NK-92 treated with Interleukin-12 subunit alpha and Interleukin-12 subunit beta, amount 100 ng/mL, for 24 hours (cell line): ENCODE results near the gene KIAA1671.

ENCODE experiments used
- DNase-seq: peaks from one replicate; lab custom pipeline; 2025; lab: John Stamatoyannopoulos, UW

KIAA1671 gene

DNA sequence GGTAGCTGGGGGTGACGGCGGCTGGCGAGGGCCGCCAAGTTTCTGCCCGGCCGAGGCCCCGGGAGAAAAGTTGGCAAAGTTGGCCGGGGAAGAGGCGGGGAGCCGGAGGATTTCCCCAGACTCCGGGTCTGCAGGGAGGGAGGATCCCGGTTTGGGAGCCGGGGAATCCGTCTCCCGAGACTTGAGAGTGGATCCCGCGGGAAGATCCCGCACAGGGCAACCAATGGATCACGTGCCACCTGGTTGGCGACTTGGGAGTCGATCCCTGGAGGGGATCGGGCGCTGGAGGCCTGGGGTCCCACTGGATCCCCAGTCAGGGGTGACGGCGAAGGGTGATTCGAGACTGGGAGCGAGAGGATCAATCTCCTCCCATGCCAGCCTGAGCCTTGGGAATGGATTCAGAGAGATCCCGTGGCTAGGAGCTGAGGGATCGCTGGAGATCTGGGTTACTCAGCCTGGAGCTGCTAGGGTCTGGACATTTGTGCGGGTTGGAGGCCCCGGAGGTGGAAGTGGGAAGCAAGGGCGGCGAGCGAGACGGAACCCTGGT is 394 bp downstream of the KIAA1671 start:
- DNase-seq = no peak

DNA sequence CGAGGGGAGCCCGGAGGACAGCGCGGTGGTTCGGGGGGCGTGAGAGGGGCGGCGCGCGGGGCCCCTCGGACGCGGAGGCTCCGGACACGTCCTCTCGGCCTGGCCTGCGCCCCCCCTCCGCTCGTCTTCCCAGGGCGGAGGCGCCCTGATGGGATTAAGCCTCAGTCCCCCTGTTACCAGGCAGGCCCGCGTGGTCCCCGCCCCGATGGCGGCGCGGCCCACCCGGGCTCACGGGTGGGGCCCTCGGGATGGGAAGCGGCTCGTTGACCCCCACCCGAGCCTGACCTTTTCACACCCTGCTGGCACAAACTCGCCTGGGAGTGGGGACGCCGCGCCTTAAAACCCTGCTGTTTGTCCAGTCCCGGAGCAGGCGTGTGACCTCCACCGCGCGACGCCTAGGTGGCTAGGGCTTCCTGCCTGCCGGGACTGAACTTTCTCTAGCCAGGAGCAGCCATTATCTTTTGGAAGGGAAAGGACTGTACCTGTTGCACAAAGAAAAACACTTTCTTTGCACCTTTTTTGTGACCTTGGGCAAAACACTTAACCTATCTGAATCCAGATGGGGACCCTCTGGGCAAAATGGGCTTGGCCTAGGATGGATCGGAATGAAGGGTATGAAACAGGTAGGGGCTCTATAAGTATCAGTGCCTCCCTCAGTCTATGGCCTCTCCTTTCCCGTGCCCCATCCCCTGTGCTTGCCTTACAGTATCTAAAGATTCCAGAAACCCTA is 1.0 kb downstream of the KIAA1671 start:
- DNase-seq = no peak

GRCh38 chr22:24954114-24954463 is 1.6 kb downstream of the KIAA1671 start:
- DNase-seq = no peak

DNA sequence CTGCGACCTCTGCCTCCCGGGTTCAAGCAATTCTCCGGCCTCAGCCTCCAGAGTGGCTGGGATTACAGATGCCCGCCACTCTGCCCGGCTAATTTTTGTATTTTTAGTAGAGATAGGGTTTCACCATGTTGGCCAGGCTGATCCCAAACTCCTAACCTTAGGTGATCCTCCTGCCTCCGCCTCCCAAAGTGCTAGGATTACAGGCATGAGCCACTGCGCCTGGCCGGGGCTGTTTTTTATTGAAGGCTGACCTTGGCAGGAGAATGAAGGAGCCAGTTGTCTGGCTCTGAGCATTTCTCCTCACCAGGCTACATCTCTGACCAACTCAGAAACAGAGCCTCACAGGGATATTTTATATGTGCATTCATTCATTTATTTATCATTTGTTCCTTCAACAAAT is 2.3 kb downstream of the KIAA1671 start:
- no peak for DNase-seq

GRCh38 chr22:24957043-24957442 is 4.5 kb downstream of the KIAA1671 start:
- DNase-seq = no peak

DNA sequence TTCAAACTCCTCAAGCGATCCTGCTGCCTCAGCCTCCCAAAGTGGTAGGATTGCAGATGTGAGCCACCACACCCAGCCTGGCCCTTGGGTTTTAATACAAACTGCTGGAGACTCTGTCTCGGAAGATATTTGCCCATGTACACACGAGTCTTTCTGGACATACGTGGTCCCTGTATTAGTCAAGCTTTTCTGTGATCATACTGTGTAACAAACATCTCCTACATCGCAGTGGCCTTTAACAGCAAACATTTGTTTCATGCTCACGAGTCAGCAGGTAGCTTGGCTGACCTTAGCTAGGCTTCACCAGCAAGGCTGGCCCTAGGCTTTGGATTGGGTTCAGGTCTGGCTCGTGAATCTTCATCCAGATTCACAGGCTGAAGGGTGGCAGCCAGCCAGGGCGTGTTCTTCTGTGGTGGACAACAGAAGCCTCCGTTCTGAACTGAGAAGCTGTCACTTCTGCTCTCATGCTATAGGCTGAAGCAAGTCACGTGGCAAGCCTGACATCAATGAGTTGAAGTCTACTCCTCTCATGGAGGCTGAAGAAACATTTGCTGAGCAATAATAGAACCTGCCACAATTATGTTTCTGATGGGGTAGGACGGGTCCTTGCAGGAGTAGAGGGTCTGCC is 8.8 kb downstream of the KIAA1671 start:
- DNase-seq = no peak

DNA sequence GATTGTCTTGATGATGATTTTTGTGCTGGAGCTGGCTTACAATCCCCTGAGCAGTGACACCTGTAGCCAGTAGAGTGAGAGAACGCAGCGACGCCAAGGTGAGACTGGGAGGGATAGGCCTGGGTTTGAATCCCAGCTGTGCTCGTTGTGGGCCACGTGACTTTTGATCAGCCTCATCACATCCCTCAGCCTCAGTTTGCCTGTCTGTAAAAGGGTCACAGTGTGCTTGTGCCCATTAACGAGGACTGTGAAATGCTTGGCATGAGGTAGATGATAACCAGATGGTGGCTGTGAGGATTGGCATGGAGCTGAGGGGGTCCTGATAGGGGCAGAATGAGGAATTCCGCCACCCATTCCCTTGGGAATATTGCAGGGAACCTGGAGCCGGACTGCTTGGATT is 9.6 kb downstream of the KIAA1671 start:
- no peak for DNase-seq

- no peak for DNase-seq
Measured at GRCh38 chr22:24962835-24963234, 10.3 kb downstream of the KIAA1671 start.

DNA sequence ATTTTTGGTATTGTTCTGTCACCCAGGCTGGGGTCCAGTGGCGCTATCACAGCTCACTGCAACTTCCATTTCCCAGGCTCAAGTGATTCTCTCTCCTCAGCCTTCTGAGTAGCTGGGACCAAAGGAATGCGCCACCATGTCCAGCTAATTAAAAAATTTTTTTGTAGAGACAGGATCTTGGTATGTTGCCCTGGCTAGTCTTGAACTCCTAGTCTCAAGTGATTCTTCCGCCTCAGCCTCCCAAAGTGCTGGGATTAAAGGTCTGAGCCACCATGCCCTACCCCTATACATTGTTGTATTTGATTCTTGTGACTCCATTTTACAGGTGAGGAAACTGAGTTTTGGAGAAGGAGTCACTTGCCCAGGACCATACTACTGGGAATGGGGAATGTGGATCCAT is 11.9 kb downstream of the KIAA1671 start:
- DNase-seq = no peak

DNA sequence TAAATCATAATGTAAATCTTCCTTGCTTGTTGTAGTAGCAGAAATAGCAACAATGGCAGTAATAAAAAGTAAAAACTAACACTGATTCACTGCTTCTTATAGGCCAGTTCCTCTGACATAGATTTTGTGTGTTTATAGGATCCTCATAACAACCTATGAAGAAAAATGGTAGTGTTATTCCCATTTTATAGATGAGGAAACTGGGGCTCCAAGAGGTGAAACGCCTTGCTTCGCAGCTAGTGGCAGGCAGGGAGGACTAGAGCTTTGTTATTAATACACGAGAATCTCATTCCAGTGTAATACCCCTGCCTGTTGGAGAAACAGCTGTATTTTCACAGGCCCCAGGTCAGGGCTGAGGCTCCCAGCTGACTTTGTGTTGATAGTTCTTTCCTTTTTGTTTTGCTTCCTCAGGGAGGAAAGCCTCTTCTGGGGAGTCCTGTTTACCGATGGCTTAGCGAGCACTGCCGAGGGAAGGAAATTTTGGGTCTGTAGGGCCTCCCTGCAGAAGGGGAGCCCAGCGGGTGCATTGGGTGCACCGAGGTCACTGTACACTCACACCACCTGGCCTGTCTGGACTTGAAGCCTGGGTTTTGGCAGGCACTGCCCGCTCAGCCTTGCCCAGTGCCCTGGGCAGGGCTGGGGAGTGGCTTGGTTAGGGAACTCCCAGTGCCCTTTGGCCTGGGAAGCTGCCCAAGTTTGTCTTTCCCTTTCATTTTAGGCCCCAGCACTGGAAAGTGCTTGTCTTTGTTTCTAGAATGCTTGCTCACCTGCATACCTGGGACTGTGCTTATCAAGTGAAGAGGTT is 13.5 kb downstream of the KIAA1671 start:
- DNase-seq = no peak

DNA sequence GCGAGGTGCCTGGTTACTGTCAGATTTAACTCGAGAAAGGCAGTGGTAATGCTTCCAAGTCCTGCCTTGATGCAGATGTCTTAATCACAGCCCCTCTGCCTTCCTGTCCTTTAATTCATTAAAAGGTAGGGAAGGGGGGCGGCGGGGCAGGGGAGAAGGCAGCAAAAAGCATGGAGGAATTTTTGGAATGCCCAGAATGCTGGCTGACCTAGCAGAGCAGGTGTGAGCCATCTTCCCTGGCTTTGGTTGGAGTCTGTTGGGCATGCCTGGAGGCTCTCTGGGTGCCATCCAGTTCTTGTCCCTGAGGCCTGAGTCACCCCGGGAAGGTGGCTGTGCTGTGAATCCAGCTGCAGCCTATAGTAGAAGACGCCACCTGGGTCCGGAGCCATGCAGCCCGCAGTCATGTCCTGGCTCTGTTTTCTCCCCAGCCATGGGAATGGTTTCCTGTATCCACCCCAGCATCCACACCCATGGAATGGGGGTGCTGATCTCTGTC is 15.6 kb downstream of the KIAA1671 start:
- DNase-seq = no peak

GRCh38 chr22:24969560-24970301 is 17.2 kb downstream of the KIAA1671 start:
- no peak for DNase-seq

GRCh38 chr22:24972369-24972768 is 19.9 kb downstream of the KIAA1671 start:
- DNase-seq = no peak

DNA sequence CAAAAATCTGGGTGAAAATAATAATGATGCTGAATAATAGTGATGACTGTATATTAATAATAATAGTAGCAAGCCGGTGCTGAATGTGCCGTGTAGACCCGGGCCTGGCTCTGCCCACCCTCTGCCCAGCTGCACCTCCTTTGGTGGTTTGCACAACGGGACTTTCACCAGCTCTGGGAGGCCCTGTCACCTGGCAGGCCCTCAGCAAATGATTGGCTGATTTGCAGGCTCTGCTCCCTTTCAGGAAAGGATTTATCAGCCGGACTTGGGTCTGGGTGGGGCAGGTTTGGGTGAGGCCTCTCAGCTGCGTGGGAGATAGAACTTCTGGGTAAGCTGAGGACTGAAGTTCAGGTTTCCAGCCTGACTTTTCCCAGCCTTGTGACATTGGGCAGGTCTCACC is 21.4 kb downstream of the KIAA1671 start:
- no peak for DNase-seq

- no peak for DNase-seq
Measured at GRCh38 chr22:24975125-24975640, 22.7 kb downstream of the KIAA1671 start.

- DNase-seq = no peak
Measured at GRCh38 chr22:24975813-24976341, 23.4 kb downstream of the KIAA1671 start.

DNA sequence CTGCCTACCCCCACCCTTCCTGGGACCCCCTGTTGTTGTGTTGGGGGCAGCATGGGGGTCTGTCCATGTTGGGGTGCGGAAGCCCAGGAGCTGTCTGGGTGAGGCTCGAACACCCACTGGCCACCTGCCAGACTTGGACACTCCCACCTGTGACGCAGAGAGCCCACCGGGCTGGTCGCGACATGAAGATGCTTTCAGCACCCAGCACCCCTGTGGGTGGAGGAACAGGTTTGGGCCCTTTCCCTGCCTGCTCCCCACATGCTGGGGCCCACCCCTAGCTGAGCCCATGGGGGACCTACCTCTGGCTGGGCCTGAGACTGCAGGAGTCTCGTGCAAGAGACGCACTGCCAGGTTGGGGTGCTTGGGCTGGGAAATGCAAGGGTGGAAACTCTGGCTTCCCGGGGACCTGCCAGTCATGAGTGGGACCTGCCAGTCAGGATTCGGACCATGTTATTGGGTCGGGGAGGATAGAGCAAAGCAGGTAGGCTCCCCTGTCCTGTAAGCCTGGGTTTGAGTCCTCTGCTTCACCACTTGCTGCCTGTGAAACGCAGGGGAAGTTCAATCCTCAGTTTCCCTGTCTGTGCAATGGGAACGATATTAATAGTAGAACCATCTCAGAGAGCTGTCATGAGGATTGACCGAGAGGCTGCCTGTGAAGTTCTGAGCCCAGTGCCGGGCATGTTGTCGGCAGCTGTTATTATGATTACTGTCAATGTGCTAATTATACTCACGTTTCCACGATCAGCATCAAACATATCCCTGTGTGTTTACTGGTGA is 24.1 kb downstream of the KIAA1671 start:
- DNase-seq = no peak

DNA sequence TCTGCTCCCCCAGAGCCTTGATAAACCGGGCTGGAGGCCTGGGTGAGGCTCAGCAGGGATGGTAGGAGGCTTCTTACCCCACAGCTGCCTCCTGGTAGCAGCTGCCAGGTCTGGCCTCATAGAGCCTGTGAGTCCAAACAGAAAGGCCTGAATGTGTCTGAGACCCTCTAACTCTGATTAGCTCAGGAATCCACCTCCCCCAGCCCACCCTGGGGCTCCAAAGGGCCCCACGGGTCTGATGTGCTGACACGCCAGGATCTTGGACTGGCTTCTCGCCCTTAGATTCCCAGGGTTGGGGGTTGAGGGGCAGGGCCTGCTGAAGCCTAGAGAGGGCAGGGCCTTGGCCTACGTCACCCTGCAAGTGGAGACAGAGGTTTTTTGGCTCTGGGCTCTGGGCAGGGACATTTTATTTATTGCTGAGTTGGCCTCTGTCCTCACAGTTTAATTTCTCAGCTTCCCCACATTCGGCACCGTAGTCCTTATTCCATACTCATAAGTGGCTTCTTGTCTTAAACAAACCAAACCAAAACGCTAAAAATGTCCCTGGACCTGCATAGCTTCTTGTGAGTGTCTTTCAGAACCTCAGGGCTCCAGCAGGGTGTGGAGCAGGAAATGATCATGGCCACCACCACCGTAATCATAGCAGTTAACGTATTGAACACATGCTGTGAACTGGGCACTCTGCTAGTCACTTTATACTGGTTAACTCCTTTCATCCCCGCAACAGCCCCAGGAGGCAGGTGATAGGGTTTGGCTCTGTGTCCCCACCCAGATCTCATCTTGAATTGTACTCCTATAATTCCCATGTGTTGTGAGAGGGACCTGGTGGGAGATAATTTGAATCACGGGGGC is 25.1 kb downstream of the KIAA1671 start:
- no peak for DNase-seq

DNA sequence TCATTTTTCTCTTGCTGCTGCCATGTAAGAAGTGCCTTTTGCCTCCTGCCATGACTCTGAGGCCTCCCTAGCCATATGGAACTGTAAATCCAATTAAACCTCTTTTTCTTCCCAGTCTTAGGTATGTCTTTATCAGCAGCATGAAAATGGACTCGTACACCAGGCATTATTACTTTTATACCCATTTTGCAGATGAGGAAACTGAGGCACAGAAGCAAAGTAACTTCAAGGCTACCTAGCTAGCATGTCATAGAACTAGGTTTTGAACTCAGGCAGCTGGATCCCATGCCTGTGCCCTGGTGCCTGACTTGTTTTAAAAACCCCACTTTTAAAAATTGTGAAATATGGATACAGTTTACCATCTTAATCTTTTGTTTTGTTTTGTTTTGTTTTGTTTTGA is 25.8 kb downstream of the KIAA1671 start:
- no peak for DNase-seq

DNA sequence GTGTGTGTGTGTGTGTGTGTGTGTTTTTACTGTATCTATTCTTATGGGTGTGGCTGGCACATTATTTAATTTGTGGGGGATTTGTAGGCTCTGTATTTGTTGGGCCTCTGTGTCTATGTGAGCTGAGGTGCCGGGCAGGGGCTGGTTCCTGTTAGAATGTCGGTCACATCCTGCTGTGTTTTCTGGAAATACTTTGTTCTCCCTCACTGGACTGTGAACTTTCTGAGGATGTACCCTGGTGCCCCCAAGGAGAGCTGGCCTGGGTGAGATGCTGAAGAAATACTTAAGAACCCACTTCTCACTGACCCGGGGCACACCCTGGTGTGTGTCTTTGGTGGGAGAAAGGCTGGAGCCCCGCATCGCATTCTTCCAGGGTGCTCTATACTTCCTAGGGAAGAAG is 28.6 kb downstream of the KIAA1671 start:
- DNase-seq = no peak
